NCI-H460 (cell line): ENCODE results near the gene OLFM4. TPM values are rescaled to one million over a fixed set of nuclear protein-coding genes. Genes with fewer than 3 reads are reported as not detected.
"Not testable (repeated sequence)": the region's sequence is repeated elsewhere in the genome, so short reads cannot be mapped to it uniquely, and the experiment has no call there.

ENCODE experiments used
- DNase-seq: peaks from one replicate; pipeline ENCODE4 v3.0.0-alpha.2; 2016; ENCODE audit warnings: low read depth; ENCODE audit errors: extremely low read depth
- total RNA-seq: library from RNA; depleted of rRNA; stranded (reverse); fragments of >200 nt; shearing (Covaris generic); gene quantifications from 2 replicates; pipeline ENCODE4 v1.2.3, GENCODE V29; 2014

Gene OLFM4
- total RNA-seq, 1 experiment from 2014 or later, result not detected

- not testable (repeated sequence) for DNase-seq
These were observed 14.6 kb upstream of the OLFM4 start for GRCh38 chr13:53014018-53014417.

DNA sequence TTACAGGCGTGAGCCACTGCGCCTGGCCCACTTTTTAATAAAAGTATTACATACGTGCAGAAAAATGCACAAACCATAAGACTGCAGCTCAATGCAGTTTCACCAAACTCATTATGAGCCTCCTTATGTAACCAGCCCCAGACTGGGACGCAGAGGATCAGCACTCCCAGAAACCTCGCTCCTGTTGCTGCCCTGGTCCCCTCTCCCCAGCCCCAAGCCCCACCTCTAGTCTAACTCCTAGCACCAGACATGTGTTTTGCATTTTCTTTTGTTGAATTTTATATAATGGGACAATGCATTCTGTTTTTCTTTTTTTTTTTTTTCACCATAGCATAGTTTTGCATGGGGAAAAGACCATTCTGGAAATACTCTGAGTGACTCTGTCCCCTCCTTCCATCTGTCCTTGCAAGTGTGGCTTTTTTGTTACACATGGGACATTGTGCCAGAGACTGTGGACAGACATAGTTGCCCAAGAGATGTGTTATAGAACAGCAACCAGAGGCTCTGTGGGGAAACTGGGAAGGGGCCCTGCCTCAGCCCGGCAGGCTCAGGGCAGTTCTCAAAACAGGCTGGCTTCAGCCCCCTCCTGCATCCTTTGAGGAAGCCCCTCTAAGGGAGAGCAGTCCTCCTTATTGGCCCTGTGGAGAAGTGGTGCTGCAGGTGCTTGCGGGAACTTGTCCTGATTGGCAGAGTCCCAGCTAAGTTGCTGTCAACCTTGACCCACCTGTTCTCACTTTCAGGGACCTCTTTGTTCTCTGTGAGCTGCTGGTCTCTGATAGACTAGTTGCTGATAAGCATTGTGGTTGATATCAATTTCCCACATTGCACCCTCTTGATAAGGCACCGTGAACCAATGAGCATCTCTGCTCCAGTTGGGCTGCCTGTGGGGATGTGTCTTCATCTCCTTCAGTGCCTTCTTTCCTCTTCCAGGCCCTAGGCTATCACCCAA lies 13.8 kb upstream of the OLFM4 start:
- DNase-seq, result no peak

GRCh38 chr13:53015971-53016370 lies 12.6 kb upstream of the OLFM4 start:
- no peak for DNase-seq

DNA sequence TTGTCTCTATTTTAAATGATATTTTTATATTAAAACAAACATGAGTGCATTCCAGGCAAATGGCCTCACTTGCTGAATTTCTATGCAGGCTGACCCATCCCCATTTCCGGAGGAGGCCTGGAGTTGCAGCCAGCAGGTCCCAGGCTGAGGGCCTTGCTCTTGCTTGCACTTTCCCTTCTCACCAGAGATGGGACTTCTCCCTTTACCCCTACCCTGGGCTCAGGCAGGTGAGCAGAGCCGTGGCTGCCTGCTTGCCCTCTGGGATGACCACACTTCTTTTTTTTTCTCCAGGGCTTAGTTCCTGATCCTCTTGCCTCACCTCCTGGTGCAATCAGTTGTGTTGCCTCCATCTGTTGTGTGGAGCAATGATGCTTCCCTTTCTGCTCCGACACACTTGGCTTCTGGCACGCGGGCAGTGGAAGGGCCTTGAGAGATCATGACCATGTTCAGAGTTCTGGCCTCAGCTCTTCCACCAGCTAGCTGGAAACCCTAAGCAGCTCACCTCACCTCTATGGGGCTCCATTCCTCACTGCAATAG lies 11.1 kb upstream of the OLFM4 start:
- DNase-seq, result no peak

DNA sequence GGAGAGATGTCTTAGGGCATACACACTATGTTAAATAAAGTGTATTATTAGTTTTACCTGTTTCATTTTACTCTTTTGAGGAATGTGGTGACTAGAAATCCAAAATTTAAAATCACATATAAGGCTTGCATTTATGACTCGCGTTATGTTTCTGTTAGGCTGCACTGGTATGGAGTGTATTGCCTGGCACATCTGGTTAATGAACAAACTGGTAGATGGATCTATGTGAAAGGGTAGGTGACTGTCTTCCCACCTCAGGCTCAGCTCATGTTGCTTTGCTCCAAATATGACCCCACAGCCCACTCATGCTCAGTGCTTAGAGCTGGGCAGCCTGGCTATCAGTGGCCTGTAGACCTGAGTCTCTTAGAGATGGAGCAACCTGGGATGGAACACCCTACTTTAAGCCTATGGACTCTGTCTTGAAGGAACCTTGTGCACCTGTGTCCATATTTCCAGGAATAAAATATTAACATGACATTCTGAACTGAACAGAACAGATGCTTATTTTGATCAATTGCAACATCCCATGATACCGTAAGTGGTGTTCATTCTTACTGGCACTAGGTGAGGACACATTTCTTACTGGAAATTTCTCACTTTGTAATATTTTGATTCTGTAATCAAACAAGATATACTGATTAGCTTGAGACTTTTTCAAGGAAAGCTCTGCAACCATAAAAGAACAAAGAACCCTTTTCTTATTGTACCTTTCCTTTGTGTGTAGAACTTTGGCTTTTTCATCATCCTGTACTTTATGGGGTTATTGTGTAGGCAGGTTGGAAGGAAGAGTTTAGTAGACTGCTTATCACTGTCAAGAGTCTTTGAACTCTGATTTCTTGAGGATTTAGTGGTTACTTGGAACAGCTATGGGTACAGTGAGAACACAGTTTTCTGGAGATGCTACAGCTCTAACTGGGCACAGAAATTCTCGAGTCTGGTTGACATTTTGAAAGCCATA lies 9.6 kb upstream of the OLFM4 start:
- no peak for DNase-seq

DNA sequence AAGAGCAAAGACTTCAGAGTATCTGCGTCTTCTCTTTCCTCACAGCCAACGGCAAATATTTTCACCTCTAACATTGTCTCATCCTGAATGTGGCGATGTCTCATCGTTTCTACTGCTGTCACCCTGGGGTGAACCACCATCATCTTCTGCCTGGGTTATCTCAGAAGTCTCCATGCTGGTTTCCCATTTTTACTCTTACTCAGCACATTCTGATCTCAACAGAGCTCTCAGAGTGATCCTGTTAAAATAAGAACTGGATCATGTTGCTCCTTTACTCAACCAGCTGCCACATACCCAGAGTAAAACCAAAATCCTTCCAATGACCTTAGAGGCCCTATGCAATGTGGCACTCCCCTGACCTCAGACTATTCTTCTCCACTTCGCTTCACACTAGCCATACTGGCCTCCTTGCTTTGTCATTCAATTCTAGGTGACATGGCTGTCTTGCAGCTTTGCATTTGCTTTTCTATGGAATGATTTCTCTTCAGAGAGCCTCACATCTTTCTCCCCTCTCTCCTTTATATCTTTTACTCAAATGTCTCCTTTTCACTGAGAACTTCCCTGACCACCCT lies 7.8 kb upstream of the OLFM4 start:
- no peak for DNase-seq

- DNase-seq, result no peak
These were observed 5.4 kb upstream of the OLFM4 start for GRCh38 chr13:53023246-53023645.

- no peak for DNase-seq
These were observed 550 bp upstream of the OLFM4 start for GRCh38 chr13:53028063-53028462.

- DNase-seq, result no peak
These were observed 4.2 kb downstream of the OLFM4 start for GRCh38 chr13:53032849-53033248.

DNA sequence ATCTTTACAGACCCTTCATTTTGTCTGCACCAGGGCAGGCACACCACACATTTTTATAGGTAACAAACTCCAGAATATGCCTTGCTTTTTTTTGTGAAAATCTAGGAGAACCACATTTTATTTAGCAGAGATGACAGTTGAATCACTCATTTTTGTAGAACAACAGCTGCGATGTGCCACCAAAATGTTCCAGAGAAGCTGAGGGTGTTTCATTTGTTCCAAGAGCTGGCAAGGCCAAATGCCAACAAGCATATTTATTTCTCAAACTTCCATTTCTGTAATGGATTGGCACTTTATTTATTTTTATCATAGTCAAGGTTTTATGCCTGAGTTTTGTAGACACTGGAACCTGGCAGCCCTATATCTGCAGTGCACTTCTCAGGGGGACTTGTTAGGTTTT lies 10.4 kb downstream of the OLFM4 start:
- no peak for DNase-seq

- no peak for DNase-seq
These were observed 13.4 kb downstream of the OLFM4 start for GRCh38 chr13:53041968-53042516.

- DNase-seq, result no peak
These were observed 14.3 kb downstream of the OLFM4 start for GRCh38 chr13:53042877-53043276.

DNA sequence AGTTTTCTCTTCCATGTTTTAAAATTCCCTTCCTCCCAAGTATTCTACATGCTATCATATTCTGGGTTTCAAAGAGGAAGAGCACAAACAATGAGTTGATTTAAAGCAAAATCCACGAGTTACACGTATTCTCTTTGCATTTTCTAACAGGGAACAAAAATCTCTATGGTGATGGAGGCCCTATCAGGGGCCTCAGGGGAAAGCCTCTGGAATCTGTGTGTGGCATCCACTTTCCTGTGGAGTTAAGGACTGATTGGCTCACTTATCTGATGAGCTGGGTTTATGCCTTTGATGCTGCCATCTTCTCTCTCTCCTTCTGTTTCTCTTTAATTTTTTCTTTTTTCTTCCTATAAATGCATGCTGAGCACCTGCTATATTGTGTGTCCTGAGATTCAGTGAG lies 14.8 kb downstream of the OLFM4 start:
- DNase-seq, result no peak

- no peak for DNase-seq
These were observed 16.6 kb downstream of the OLFM4 start for GRCh38 chr13:53045189-53045588.

DNA sequence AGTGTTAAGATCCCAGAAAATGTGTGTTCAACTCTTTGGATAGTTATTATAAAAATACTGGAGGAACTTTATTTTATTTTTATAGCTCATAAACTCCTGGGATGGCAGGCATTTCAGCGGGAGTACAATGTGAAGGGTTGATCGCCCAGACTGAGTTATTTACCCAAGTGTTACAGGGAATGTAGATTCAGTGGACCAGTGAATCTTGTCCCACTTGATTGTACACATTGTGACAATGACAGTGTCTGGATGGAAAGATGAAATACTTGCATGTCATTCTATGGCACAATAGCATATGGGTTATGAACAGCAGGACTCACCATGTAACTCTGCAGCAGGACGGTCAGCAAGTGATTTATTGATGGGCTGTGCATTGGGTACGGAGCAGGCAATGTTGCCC lies 20.3 kb downstream of the OLFM4 start:
- no peak for DNase-seq

GRCh38 chr13:53050151-53050550 lies 21.5 kb downstream of the OLFM4 start:
- no peak for DNase-seq

DNA sequence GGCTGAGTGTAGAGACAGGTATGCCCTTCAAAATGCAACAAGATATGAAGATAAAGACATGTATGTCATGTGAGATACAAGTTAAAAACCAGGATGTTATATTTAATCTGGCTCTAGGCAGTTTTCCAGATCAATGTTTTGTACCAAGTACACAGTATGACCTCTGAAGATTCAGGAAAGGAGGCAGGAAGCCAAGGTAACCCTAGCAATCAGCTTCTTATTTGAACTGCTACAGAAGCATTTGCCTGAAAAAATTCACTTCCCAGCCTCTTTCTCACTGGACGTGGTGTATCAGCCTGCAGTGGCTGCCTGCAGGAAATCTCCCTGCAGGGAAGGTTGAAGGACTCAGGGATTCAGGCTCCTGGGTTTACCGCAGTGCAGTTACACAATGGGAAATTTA lies 24.1 kb downstream of the OLFM4 start:
- DNase-seq, result no peak

- DNase-seq, result no peak
These were observed 26.0 kb downstream of the OLFM4 start for GRCh38 chr13:53054569-53054968.

DNA sequence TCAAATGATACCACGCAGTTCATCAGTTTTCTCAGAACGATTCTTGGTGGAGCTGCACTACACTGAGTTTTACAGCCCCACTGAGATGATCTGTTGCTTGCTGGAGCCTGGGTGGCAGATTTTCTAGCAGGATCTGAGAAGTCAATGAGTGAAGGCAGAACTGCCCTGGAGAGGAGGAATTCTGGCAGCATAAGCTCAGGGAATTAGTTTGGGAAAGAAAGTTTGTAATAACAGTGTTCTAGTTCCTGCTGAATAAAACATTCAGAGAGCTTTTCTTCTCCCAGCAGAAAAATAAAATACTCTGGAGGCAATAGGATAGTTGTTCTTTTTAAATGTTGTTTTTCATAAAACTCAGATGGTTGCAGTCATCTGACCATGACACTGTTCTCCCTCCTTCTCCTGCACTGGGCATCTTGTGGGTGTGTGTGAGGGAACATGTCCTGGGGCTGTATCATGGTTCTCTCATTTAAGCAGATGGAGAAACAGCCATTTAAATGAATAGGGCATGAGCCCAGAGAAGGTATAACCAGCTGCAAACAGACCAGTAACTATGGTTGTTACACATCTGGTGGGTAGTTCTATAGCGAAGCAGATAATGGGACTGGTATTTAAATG lies 29.6 kb downstream of the OLFM4 start:
- DNase-seq, result no peak

DNA sequence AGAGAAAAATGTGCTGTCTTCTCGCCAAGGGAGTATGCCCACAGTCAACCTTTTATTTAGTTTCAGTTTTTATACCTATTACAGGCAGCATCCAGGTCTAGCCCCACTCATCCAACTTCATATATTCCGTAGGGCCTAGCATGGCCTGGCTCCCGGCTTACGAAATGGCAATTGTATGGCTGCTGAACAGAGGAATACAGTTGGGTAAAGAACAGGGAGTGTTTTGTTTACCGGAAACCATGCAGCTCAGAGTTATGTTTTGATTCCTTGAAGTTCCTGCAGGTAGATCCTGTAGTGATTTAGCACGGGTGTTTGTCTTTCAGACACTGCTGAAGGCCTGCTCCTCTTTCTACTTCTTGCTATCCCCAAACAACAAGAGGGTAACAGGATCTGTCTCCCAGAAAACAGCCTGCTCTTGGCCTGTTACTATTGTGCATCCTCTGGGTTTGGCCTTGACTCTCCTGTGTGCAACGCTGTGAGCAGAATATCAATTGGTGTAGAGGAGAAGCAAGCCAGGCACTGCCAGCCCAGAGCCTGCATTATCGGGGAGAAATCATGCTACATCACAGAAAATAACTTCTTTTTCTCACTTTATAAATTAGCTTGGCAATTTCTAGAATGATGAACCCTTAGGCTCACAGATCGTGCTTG lies 32.4 kb downstream of the OLFM4 start:
- no peak for DNase-seq
